Stimulated activated CD8-positive, alpha-beta memory T cell treated with anti-CD3 and anti-CD28 coated beads, Interleukin-7, amount 100 ng/mL, for 4 hours (primary cell): ENCODE results near the gene DNAJC3.
"Not testable (repeated sequence)": the region's sequence is repeated elsewhere in the genome, so short reads cannot be mapped to it uniquely, and the experiment has no call there.

ENCODE experiments used
- DNase-seq, 2 donors: peaks; one replicate each; pipeline ENCODE4 v3.0.0-alpha.2; 2020; ENCODE audit warnings: low read depth in 2 of 2

DNAJC3 gene

GRCh38 chr13:95676105-95676761 is 706 bp upstream of the DNAJC3 start:
- no peak for DNase-seq

GRCh38 chr13:95677564-95678266 is 776 bp downstream of the DNAJC3 start:
- no peak for DNase-seq

- no peak for DNase-seq
These were observed 2.0 kb downstream of the DNAJC3 start for GRCh38 chr13:95678967-95679366.

- no peak for DNase-seq
These were observed 2.8 kb downstream of the DNAJC3 start for GRCh38 chr13:95679722-95680121.

GRCh38 chr13:95684418-95684817 is 7.5 kb downstream of the DNAJC3 start:
- no peak for DNase-seq

GRCh38 chr13:95684960-95685359 is 8.0 kb downstream of the DNAJC3 start:
- not testable (repeated sequence) for DNase-seq

- DNase-seq, result no peak
These were observed 12.6 kb downstream of the DNAJC3 start for GRCh38 chr13:95689582-95689926.

GRCh38 chr13:95690986-95691385 is 14.0 kb downstream of the DNAJC3 start:
- DNase-seq, result not testable (repeated sequence)

GRCh38 chr13:95697052-95697680 is 20.2 kb downstream of the DNAJC3 start:
- no peak for DNase-seq

GRCh38 chr13:95698047-95698749 is 21.3 kb downstream of the DNAJC3 start:
- no peak for DNase-seq

- DNase-seq, result no peak
These were observed 26.6 kb downstream of the DNAJC3 start for GRCh38 chr13:95703576-95703975.

GRCh38 chr13:95704510-95704909 is 27.6 kb downstream of the DNAJC3 start:
- no peak for DNase-seq

GRCh38 chr13:95706356-95706755 is 29.4 kb downstream of the DNAJC3 start:
- DNase-seq, result no peak

- DNase-seq, result no peak
These were observed 30.1 kb downstream of the DNAJC3 start for GRCh38 chr13:95707035-95707434.

GRCh38 chr13:95707442-95708390 is 30.8 kb downstream of the DNAJC3 start:
- no peak for DNase-seq

GRCh38 chr13:95708391-95708774 is 31.4 kb downstream of the DNAJC3 start:
- DNase-seq, result no peak

- no peak for DNase-seq
These were observed 32.0 kb downstream of the DNAJC3 start for GRCh38 chr13:95708811-95709500.

- no peak for DNase-seq
These were observed 33.4 kb downstream of the DNAJC3 start for GRCh38 chr13:95710313-95710712.

- not testable (repeated sequence) for DNase-seq
These were observed 35.9 kb downstream of the DNAJC3 start for GRCh38 chr13:95712846-95713245.

- DNase-seq, result no peak
These were observed 36.7 kb downstream of the DNAJC3 start for GRCh38 chr13:95713651-95714050.
